ENCODE measurements around the gene SPARC.

- TF ChIP-seq CTCF (conservative IDR thresholded peaks at IDR 0.05; ENCODE audit: low read depth, low read length), result no peak
- no peak for TF ChIP-seq EZH2 (IDR thresholded peaks at IDR 0.05; ENCODE audit: borderline replicate concordance, low read depth, low read length, poor library complexity, severe bottlenecking)
Measured at GRCh38 chr5:151724360-151724759, 37.6 kb upstream of the SPARC start.

Data from A673 (cell line).